ENCODE results near the gene FGFRL1.

- TF ChIP-seq, protein P1, sequence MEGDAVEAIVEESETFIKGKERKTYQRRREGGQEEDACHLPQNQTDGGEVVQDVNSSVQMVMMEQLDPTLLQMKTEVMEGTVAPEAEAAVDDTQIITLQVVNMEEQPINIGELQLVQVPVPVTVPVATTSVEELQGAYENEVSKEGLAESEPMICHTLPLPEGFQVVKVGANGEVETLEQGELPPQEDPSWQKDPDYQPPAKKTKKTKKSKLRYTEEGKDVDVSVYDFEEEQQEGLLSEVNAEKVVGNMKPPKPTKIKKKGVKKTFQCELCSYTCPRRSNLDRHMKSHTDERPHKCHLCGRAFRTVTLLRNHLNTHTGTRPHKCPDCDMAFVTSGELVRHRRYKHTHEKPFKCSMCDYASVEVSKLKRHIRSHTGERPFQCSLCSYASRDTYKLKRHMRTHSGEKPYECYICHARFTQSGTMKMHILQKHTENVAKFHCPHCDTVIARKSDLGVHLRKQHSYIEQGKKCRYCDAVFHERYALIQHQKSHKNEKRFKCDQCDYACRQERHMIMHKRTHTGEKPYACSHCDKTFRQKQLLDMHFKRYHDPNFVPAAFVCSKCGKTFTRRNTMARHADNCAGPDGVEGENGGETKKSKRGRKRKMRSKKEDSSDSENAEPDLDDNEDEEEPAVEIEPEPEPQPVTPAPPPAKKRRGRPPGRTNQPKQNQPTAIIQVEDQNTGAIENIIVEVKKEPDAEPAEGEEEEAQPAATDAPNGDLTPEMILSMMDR (IDR thresholded peaks at IDR 0.05) = no peak
- TF ChIP-seq POLR2A (IDR thresholded peaks at IDR 0.05) (no peak), EP300 (IDR thresholded peaks at IDR 0.05) (no peak)
Measured at GRCh38 chr4:970854-971520, 40.4 kb upstream of the FGFRL1 start.
